Measurements from ENCODE around the gene FPR2.
"Not testable (repeated sequence)": the region's sequence is repeated elsewhere in the genome, so short reads cannot be mapped to it uniquely, and the experiment has no call there.

Gene FPR2

GRCh38 chr19:51784922-51785690 lies 24.1 kb downstream of the FPR2 start:
- DNase-seq: no peak

- no peak for DNase-seq
Measured at GRCh38 chr19:51786646-51787494, 25.9 kb downstream of the FPR2 start.

- DNase-seq: no peak
Measured at GRCh38 chr19:51788029-51788428, 27.0 kb downstream of the FPR2 start.

GRCh38 chr19:51789061-51789795 lies 28.2 kb downstream of the FPR2 start:
- DNase-seq: no peak

GRCh38 chr19:51792932-51793331 lies 32.0 kb downstream of the FPR2 start:
- no peak for DNase-seq

- no peak for DNase-seq
Measured at GRCh38 chr19:51793994-51794393, 33.0 kb downstream of the FPR2 start.

- no peak for DNase-seq
Measured at GRCh38 chr19:51794885-51795490, 34.0 kb downstream of the FPR2 start, which contains the start of gene FPR3. TSS of gene FPR3 (plus strand) at chr19:51795157. CDS start at chr19:51823749, 28,592 bp downstream.

GRCh38 chr19:51796195-51796679 lies 35.3 kb downstream of the FPR2 start:
- no peak for DNase-seq

GRCh38 chr19:51797480-51797879 lies 36.5 kb downstream of the FPR2 start:
- DNase-seq: no peak

GRCh38 chr19:51798062-51798461 lies 37.1 kb downstream of the FPR2 start:
- DNase-seq: no peak

GRCh38 chr19:51799034-51799773 lies 38.2 kb downstream of the FPR2 start:
- no peak for DNase-seq

- DNase-seq: no peak
Measured at GRCh38 chr19:51799774-51800472, 38.9 kb downstream of the FPR2 start.

GRCh38 chr19:51800473-51801244 lies 39.7 kb downstream of the FPR2 start:
- DNase-seq: no peak

- no peak for DNase-seq
Measured at GRCh38 chr19:51802775-51803174, 41.8 kb downstream of the FPR2 start.

- no peak for DNase-seq
Measured at GRCh38 chr19:51803519-51803918, 42.5 kb downstream of the FPR2 start.

GRCh38 chr19:51803967-51804366 lies 43.0 kb downstream of the FPR2 start:
- no peak for DNase-seq

GRCh38 chr19:51804789-51805188 lies 43.8 kb downstream of the FPR2 start:
- DNase-seq: not testable (repeated sequence)

- DNase-seq: not testable (repeated sequence)
Measured at GRCh38 chr19:51805396-51805795, 44.4 kb downstream of the FPR2 start.

- DNase-seq: not testable (repeated sequence)
Measured at GRCh38 chr19:51806571-51806970, 45.6 kb downstream of the FPR2 start.

- DNase-seq: no peak
Measured at GRCh38 chr19:51807111-51807701, 46.2 kb downstream of the FPR2 start.
